HS-27A (cell line): ENCODE measurements around the gene TRPV6.

ENCODE experiments used
- DNase-seq: peaks from one replicate; pipeline ENCODE4 v3.0.0-alpha.2; 2012; ENCODE audit warnings: low read depth, missing footprints

Gene TRPV6

DNA sequence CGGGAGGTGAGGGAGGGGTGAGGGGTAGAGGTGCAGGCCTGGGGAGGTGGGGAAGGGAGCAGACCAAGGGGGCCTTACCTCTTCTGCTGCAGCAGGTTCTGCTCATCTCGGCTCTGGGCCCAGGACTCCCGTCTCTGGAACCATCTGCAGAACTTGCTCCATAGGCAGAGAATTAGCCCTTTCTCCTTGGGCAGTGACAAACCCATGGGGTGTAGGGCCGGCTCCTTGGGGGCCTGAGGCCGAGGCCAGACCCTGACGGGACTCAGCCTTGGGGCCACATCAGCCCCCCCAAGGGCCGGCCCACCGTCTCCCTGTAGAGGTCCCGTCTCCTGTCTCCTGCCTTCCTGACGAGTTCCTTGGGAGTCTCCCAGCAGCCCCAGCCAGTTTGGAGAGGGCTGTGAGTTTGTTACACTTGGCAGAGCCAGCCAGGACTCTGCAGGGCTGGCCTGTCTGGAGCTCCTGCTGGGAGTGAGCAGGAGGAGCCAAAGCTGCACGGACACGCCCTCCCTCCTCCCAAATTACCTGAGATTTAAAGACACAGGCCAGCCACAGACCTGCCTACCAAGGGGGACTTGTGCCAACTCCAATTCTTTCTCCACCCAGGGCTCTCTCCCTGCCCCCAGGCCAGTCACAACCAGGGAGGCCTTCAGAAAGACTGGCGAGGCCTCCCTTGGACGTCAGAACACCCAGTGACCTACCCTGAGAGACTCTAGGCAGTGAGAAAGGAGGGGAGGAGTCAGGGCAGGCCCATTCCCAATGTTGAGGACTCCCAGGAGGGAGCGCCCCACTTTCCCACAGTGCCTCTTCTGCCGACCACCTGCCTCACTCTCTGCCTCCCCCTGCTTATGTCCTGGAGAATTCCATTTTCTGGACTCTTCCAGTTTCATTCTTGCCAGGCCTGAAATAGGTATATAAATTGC is at the start of gene TRPV6:
TSS of gene TRPV6 (minus strand) at position 435 of the 920 bp plus-strand sequence.
- DNase-seq: no peak

DNA sequence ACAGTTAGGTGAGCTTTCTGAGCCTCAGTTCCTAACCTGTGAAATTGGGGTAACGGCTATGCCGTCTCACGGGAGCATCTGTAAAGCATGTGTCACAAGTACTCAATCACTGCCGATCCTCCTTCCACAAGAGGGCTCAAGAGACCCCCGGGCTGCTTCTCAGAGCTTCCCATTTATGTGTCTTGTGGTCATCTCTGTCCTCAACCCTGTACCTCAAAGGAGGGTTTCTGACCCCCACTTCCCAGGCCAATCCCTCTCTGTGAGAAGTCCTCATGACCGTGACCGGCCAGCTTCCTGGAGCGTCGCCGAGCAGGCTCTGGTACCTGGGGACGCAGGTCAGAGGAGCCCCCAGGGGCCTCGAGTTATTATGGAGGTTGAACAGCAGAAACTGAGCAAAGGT is 48.5 kb upstream of the TRPV6 start:
- DNase-seq: no peak

- no peak for DNase-seq
These were observed 48.1 kb upstream of the TRPV6 start, which contains the start of gene TRPV5 for GRCh38 chr7:142933624-142934023. TRPV5 (minus strand) TSS chr7:142933746; CDS start chr7:142933459, 287 bp downstream.

- DNase-seq: no peak
These were observed 47.5 kb upstream of the TRPV6 start for GRCh38 chr7:142933092-142933475.

DNA sequence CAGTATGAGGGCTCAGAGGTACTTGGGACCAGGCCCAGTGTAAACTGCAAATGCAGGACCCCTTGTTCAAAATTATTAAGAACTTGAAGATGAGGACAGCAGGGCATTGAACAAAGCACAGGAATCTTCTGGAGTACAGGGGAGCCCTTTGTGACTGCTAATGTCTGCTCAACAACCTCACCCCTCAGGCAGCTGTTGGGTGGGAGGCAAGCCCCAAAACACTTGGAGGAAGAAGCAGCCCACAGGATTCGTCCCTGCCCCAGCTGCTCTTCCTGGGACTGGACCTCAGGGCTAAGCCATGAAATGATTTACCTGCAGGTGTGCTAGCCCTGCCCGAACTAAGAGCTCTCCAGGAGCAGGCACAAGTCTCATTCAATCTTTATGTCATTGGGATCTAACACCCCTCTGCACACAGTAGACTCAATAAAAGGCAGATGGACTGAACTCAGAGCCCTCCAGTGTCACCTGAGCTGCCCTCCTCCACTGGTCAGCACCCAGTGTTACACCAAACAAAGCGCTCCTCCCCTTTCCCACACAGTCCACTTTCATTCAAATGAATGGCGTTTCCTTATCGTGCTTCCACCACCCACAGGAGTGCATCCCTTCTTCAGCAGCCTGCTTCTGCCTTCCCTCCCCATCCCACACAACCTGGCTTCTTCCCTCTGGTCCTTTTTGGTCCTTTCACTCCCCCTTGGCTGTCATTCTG is 47.0 kb upstream of the TRPV6 start:
- no peak for DNase-seq

DNA sequence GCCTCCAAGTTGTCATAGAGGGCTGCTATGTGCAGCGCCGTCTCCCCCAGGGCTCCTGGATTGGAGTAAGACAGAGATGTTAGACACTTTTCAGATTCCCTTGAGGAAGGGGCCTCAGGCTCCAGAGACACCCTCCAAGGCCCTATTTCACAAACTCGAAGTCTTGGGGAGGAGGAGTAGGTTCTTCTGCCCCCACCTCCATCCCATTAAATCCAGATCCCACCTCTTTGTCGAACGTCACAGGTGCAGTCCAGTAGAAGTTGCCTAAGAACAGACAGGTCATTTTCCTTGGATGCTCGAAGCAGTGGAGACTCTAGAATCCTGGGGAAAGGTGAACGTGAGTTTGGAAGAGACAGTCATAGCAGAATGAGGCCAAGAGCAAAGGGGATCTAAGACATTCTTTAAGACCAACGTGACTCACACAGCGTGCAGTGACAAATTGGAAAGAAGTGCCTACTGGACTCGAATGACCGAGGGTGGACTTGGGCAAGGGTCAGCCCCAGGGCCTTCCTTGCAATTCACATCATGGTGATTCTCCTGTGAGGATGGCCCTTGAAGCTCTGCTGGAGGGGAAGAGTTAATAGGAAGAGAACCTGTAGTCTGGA is 44.7 kb upstream of the TRPV6 start:
- DNase-seq: no peak

DNA sequence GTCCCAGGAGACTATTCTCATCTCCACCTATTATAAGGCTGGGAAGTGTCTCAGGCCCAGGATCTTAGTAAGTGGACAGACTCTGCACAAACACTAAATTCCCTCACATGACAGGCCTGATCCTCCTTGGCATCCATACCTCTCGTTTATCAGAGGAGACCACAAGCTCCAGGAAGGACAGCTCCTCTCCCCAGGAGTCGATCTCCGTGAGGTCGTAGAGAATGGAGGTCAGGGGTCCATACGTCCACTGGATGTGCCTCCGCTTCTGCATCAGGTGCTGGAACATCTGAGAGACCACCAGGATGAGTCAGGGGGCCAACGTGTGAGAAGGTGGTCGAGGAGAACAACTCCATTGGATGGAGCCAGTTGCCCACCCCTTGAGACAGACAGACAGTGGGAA is 42.4 kb upstream of the TRPV6 start:
- no peak for DNase-seq

GRCh38 chr7:142927085-142927745 is 41.7 kb upstream of the TRPV6 start:
- no peak for DNase-seq

DNA sequence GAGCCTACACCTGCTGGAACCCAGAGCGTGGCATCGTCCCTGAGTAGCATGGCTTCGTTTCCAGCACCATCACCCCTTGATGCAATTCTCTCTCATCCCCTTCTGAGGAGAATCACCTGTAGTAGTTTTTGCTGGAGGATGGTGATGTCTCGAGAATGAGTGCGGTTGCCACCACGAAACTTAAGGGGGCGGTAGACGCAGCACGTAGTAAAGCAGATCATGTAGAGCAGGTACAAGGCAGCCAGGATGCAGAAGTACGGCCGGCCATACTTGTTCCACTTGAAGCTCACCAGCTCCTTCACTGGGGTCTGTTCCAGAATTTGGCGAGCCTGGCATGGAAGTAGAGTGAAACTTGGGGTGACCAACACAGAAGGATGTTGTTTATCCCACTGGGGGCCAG is 39.9 kb upstream of the TRPV6 start:
- no peak for DNase-seq

GRCh38 chr7:142923391-142923790 is 37.8 kb upstream of the TRPV6 start:
- DNase-seq: no peak

DNA sequence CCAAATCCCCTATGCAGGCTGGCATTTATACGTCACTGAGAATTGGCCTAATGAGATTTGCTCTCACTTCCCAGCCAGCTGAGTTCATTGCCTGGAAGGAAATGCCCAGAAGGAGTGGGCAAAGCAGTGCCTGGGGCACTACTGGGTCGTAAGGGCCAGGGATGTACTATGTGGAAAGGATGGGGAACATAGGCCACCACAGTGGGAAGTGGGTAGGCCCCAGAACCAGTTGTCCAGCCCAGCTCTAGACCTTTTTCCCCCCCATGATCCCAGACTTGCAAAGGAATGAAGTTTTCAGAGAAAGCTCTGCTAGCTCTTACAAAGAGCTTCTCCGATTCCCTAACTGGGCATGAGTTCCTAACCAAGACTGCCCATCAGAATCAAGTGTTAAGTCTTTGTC is 34.1 kb upstream of the TRPV6 start:
- no peak for DNase-seq

- DNase-seq: no peak
These were observed 33.4 kb upstream of the TRPV6 start for GRCh38 chr7:142918901-142919300.

DNA sequence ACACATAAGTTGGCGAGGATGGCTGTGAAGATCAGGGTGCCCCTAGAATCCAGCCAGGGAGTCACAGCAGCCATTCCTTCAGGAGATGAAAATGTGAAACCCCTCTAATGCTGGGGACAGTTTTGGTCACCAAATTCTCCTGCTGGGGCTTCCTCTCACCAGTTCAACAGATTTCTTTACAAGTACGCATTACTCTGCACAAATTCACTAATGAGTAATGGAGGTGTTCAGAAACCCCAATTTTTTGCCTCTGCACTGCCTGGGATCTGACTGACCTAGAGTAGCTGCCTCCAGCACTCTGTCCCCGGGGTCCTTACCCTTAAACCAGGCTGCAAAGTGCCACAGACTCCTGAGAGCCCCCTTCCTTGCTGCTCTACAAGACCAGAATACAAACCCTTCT is 31.9 kb upstream of the TRPV6 start:
- DNase-seq: no peak

GRCh38 chr7:142916508-142916907 is 31.0 kb upstream of the TRPV6 start:
- DNase-seq: no peak

GRCh38 chr7:142915315-142915714 is 29.8 kb upstream of the TRPV6 start:
- DNase-seq: no peak

GRCh38 chr7:142914121-142914520 is 28.6 kb upstream of the TRPV6 start:
- no peak for DNase-seq

- no peak for DNase-seq
These were observed 28.0 kb upstream of the TRPV6 start for GRCh38 chr7:142913566-142913965.

DNA sequence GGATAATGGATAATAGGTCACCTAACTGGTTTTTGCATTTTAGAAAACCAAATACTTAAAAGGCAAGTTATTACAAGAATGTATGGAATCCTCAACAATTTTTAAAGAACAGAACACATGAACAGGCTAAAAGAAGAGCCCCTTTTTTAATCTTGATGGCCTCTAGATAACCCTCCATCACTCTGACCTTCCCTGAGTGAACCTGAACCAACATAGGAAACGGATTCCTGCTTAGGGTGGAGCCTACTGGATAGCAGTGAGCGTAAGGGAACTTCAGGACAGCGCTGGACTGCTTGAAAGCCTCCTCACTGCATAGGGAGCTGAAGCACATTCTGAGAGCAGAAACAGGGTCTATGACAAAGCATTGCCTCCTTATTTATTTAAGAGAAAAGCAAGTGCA is 27.5 kb upstream of the TRPV6 start:
- no peak for DNase-seq

DNA sequence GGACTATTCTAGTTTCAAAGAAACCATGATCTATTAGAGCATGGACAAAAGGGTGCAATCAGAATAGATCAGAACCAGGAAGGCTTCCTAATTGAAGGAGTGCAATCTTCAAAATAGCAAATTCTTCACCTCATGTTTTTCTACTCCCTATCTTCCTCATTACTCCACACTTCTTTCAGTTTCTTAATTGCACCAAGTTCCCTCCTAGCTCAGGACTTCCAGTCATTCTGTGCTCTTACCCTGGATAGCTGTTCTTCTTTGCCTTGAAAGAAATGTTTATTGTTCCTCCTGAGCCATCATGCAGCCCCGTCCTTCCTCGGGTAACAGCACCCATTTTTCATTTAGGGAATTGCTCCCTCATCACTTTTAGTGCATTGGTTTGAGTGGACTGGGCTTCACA is 24.9 kb upstream of the TRPV6 start:
- DNase-seq: no peak

GRCh38 chr7:142910031-142910433 is 24.5 kb upstream of the TRPV6 start:
- no peak for DNase-seq

GRCh38 chr7:142908921-142909890 is 23.7 kb upstream of the TRPV6 start:
- no peak for DNase-seq
